Nephron progenitor cell (in vitro differentiated cells): ENCODE data around the gene ZNF799.

ENCODE experiments used
- DNase-seq: peaks from one replicate; pipeline ENCODE4 v3.0.0; 2021
- H3K27ac Mint-ChIP-seq: 2 replicates; pipeline ENCODE4 v1.8.0; 2021; ENCODE audit warnings: mild to moderate bottlenecking, moderate library complexity, mixed read lengths
- H3K27me3 Mint-ChIP-seq: 2 replicates; pipeline ENCODE4 v1.8.0; 2021; ENCODE audit warnings: mild to moderate bottlenecking, low read depth, mixed read lengths; ENCODE audit not compliant: poor library complexity
- H3K36me3 Mint-ChIP-seq: 2 replicates; pipeline ENCODE4 v1.8.0; 2021; ENCODE audit warnings: low read depth, mixed read lengths
- H3K4me1 Mint-ChIP-seq: 2 replicates; pipeline ENCODE4 v1.8.0; 2021; ENCODE audit warnings: mixed read lengths
- H3K4me3 Mint-ChIP-seq: 2 replicates; pipeline ENCODE4 v1.8.0; 2021; ENCODE audit warnings: mild to moderate bottlenecking, moderate library complexity, mixed read lengths
- H3K9me3 Mint-ChIP-seq: 2 replicates; pipeline ENCODE4 v1.8.0; 2021; ENCODE audit warnings: mild to moderate bottlenecking, moderate library complexity, mixed read lengths
- CTCF ChIP-seq: fragments of 200-600 bp; sonication (generic); IDR thresholded peaks from 2 replicates; pipeline ENCODE4 v1.5.0; 2021; ENCODE audit warnings: antibody characterized with exemption

Gene ZNF799

GRCh38 chr19:12353375-12353774, 47.7 kb downstream of the ZNF799 start:
- peaks cover 4% of the 10 kb centered on the region for H3K27me3 Mint-ChIP-seq
- no peak overlapping the region for H3K27ac Mint-ChIP-seq
- H3K4me3 Mint-ChIP-seq: no peak overlapping the region
- H3K9me3 Mint-ChIP-seq: peaks cover 92% of the 10 kb centered on the region
- H3K4me1 Mint-ChIP-seq: no peaks in the 10 kb centered on the region
- no peak for TF ChIP-seq CTCF
- peaks cover 72% of the 10 kb centered on the region for H3K36me3 Mint-ChIP-seq
- no peak for DNase-seq

DNA sequence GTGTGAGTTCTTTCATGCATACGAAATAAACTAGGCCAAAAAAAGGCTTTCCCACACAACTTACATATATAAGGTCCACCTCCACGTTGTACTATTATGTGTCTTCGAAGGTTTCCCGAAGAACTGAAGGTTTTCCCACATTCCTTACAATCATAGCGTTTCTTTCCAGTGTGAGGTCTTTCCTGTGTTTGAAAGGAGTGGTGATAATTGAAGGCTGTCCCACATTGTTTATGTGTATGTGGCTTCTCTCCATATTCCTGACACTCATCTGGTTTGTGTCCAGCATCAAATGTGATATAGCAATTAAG, 50.2 kb downstream of the ZNF799 start:
- Mint-ChIP-seq H3K27ac (no peak overlapping the region), H3K4me3 (no peak overlapping the region), H3K4me1 (no peaks in the 10 kb centered on the region), H3K27me3 (peaks cover 2% of the 10 kb centered on the region), H3K36me3 (peaks cover 76% of the 10 kb centered on the region), H3K9me3 (peaks cover 90% of the 10 kb centered on the region)
- TF ChIP-seq CTCF: no peak
- no peak for DNase-seq

DNA sequence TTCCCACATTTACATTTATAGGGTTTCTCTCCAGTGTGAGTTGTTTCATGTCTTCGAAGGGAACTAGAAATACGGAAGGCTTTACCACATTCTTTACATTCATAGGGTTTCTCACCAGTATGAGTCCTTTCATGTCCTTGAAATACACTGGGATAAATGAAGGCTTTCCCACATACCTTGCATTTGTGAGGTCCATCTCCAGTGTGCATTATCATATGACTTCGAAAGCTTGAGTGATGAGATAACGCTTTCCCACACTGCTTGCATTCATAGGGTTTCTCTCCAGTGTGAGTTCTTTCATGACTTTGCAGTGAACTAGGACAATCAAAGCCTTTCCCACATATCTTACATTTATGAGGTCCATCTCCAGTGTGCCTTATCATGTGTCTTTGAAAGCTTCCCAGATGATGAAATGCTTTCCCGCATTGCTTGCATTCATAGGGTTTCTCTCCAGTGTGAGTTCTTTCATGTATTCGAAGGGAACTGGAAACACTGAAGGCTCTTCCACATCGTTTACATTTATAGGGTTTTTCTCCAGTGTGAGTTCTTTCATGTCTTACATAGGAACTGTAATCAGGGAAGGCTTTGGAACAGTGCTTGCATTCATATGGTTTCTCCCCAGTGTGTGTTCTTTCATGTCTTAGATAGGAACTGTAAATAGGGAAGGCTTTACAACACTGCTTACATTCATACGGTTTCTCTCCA, 50.7 kb downstream of the ZNF799 start:
- no peak for TF ChIP-seq CTCF
- H3K36me3 Mint-ChIP-seq: peaks cover 76% of the 10 kb centered on the region
- H3K27me3 Mint-ChIP-seq: no peaks in the 10 kb centered on the region
- no peak overlapping the region for H3K27ac Mint-ChIP-seq
- DNase-seq: no peak
- no peaks in the 10 kb centered on the region for H3K4me1 Mint-ChIP-seq
- no peak overlapping the region for H3K4me3 Mint-ChIP-seq
- peaks cover 93% of the 10 kb centered on the region for H3K9me3 Mint-ChIP-seq

DNA sequence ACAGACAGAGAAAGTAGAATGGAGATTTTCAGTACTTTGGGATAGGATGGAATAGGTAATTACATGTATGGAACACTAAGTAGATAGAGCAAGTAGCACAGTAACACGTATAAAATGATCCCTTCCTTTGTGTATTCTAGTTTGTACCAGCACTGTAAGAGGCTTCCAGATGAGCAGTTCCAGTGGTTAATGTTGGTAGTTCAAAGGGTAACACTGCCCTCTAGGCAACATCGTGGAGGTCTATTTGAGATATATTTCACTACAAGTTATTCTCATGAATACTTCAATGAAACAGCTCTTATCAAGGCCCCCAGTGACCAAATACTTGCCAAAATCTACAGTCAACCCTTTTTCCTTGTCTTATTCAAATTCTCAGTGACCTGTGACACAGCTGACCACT, 54.2 kb downstream of the ZNF799 start:
- Mint-ChIP-seq H3K27ac (no peak overlapping the region), H3K36me3 (peaks cover 52% of the 10 kb centered on the region), H3K4me3 (no peak overlapping the region), H3K4me1 (no peaks in the 10 kb centered on the region), H3K27me3 (no peaks in the 10 kb centered on the region), H3K9me3 (peaks cover 91% of the 10 kb centered on the region)
- no peak for TF ChIP-seq CTCF
- no peak for DNase-seq

DNA sequence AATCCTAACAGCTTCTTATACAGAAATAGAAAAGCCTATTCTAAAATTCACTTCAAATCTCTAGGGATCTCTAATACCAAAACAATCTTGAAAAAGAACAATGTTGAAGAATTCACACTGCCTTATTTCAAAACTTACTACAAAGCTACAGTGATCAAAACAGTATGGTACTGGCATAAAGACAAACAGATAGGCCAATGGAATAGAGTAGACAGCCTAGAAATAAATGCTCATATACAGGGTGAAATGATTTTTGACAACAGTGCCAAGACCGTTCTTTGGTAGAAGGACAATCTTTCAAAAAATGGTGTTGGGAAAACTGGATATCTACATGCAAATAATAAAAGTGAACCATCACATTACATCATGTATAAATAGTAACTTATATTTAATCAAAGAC, 55.9 kb downstream of the ZNF799 start:
- no peaks in the 10 kb centered on the region for H3K4me1 Mint-ChIP-seq
- H3K27me3 Mint-ChIP-seq: no peaks in the 10 kb centered on the region
- H3K4me3 Mint-ChIP-seq: no peak overlapping the region
- H3K27ac Mint-ChIP-seq: no peak overlapping the region
- H3K36me3 Mint-ChIP-seq: peaks cover 41% of the 10 kb centered on the region
- no peak for DNase-seq
- no peak for TF ChIP-seq CTCF
- peaks cover 89% of the 10 kb centered on the region for H3K9me3 Mint-ChIP-seq
